HCT116 (cell line): ENCODE measurements around the gene PKNOX2.

Experiments
- EZH2 ChIP-seq: fragments of 200-600 bp; sonication (generic); IDR thresholded peaks from 2 replicates; pipeline ENCODE4 v1.6.1; 2017; ENCODE audit warnings: antibody characterized with exemption, mixed run types
- POLR2A ChIP-seq: IDR thresholded peaks from 2 replicates; pipeline ENCODE4 v1.7.0; 2011; ENCODE audit warnings: borderline replicate concordance; ENCODE audit not compliant: insufficient read depth, insufficient read length; ENCODE audit errors: extremely low read depth
- SIN3A ChIP-seq: IDR thresholded peaks from 2 replicates; pipeline ENCODE4 v1.6.1; 2012; ENCODE audit warnings: low read depth
- ZNF274 ChIP-seq: fragments of 200-500 bp; sonication (Bioruptor generic); IDR thresholded peaks from 2 replicates; pipeline ENCODE4 v1.6.1; 2014; ENCODE audit warnings: mild to moderate bottlenecking, low read depth, low read length, inconsistent platforms

DNA sequence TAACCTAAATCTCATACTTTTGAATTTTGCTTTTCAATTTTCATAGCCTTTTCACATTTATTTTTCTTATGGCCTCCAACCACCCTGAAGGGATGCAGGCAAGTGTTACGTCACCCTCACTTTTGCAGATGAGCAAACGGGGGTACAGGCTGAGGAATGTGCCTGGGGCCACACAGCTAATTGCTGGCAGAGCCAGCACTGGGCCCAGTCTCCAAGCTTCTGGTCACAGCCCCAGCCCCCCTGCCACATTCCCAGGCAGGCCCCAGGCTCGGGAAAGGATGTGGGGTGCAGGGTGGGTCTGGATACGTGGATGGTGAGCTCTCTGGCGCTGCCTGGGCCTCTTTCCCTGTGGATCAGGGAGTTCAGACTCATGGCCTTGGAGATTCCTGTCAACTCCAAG lies 138.6 kb downstream of the PKNOX2 start:
- TF ChIP-seq ZNF274 (no peak), POLR2A (no peak), SIN3A (no peak), EZH2 (no peak)
